Upper lobe of left lung (tissue), 6 donors: ENCODE measurements around the gene TECPR1. TPM values are rescaled to one million over a fixed set of nuclear protein-coding genes. Genes with fewer than 3 reads are reported as not detected.

Source experiments
- ATAC-seq, 2 donors: fragments of 200-7000 bp; cut with Tn5 transposase; one replicate each; pipeline ENCODE4 v1.9.1; 2022; ENCODE audit warnings: mild to moderate bottlenecking in 2 of 2, moderate library complexity in 2 of 2; ENCODE audit not compliant: low FRiP score in 2 of 2
- DNase-seq, 2 donors: peaks; one replicate each; pipeline ENCODE4 v3.0.0-alpha.2; 2019 to 2020
- H3K27ac ChIP-seq, 4 donors: fragments of 200-600 bp; sonication (generic); one replicate each; pipeline ENCODE4 v1.5.1; 2016 to 2019
- H3K27me3 ChIP-seq, 4 donors: fragments of 200-600 bp; sonication (generic); one replicate each; pipeline ENCODE4 v1.5.1; 2017 to 2019
- H3K36me3 ChIP-seq, 4 donors: fragments of 200-600 bp; sonication (generic); one replicate each; pipeline ENCODE4 v1.5.1; 2016 to 2019
- H3K4me1 ChIP-seq, 4 donors: fragments of 200-600 bp; sonication (generic); one replicate each; pipeline ENCODE4 v1.5.1; 2018 to 2019
- H3K4me3 ChIP-seq, 4 donors: fragments of 200-600 bp; sonication (generic); one replicate each; pipeline ENCODE4 v1.5.1; 2017 to 2019; ENCODE audit warnings: mild to moderate bottlenecking in 2 of 4, moderate library complexity in 1 of 4
- H3K9me3 ChIP-seq, 4 donors: fragments of 200-600 bp; sonication (generic); one replicate each; pipeline ENCODE4 v1.5.1; 2018 to 2019
- CTCF ChIP-seq, 6 experiments: fragments of 450-650 bp in 4 of 6; fragments of 200-600 bp in 2 of 6; sonication (generic) in 2 of 6; IDR thresholded peaks; one replicate each; pipeline ENCODE4 v1.5.1; 2016 to 2019; ENCODE audit warnings: antibody characterized with exemption in 6 of 6
- EP300 ChIP-seq, 4 donors: sonication (generic); formaldehyde crosslinking; IDR thresholded peaks; one replicate each; pipeline ENCODE4 v1.5.1; 2017; ENCODE audit warnings: antibody characterized with exemption in 4 of 4, control low read depth in 2 of 4
- POLR2A ChIP-seq, 4 donors: fragments of 450-650 bp; IDR thresholded peaks; one replicate each; pipeline ENCODE4 v1.5.1; 2016 to 2017; ENCODE audit warnings: antibody characterized with exemption in 4 of 4, mild to moderate bottlenecking in 2 of 4
- POLR2AphosphoS5 ChIP-seq, 2 donors: sonication (generic); formaldehyde crosslinking; IDR thresholded peaks; one replicate each; pipeline ENCODE4 v1.5.1; 2017; ENCODE audit warnings: antibody characterized with exemption in 2 of 2
- WGBS, 2 donors: methylation state at CpG; one replicate each; pipeline ENCODE4 v1.1.5; 2017 to 2018; 5-methylcytosine and 5-hydroxymethylcytosine counted together
- total RNA-seq, 6 donors: library from RNA; depleted of rRNA in 4 of 6; stranded (reverse); fragments of >200 nt in 4 of 6; gene quantifications; one replicate each; pipeline versions ENCODE4 v1.1.0 to v1.2.1, GENCODE V29; 2016 to 2021
- donor health status: DM: no; HTN: no; CAD: no; lungs with moderate emphysema.
- donor health status: DM: no; HTN: yes; CAD: no; lungs with severe emphysema.

TECPR1 gene
- total RNA-seq, 6 donors from 2014 or later, result 16.6 to 101 (median 55.0) TPM

DNA sequence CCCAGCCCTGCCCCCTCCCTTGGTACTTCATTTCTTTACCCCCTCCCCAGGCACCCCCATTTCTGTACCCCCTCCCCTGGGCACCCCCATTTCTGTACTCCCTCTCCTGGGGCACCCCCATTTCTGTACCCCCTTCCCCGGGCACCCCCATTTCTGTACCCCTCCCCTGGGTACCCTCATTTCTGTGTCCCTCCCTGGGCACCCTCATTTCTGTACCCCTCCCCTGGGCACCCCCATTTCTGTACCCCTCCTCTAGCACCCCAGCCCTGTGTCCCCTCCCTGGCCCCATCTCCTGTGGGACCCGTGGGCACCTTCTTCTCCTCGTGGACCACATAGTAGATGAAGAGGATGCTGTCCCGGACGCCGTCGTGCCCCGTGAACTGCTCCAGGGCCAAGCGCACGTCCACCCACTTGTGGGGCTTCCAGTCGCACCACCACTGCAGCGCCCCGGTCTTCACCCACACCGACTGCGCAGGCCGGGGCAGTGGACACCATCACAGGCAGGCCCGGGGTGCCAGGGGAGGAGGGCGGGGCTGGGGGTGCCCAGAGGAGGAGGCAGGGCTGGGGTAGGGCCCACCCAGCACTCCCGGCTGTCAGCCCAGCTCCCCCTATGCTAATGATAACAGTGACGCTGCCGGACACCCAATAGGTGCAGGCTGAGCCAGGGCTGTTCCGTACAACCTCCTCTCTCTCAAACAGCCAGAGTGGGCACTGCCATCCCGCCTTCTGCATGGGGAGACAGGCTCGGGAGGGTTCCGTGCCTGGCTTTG lies 20.4 kb downstream of the TECPR1 start:
- Histone ChIP-seq H3K27ac (no peak overlapping the region), H3K36me3 (peaks cover 3 to 86% (median 61%) of the 10 kb centered on the region in 4 donors), H3K4me1 (no peaks in the 10 kb centered on the region), H3K4me3 (no peak overlapping the region), H3K27me3 (no peaks in the 10 kb centered on the region), H3K9me3 (no peaks in the 10 kb centered on the region)
- 89 to 96% methylated on average over 5 to 19 of the region's 25 CpGs for WGBS, 2 donors
- no peak for TF ChIP-seq EP300 (IDR thresholded peaks at IDR 0.05)
- no peak for ATAC-seq
- DNase-seq, result peak in 1 of 2 donors; percentile 74

DNA sequence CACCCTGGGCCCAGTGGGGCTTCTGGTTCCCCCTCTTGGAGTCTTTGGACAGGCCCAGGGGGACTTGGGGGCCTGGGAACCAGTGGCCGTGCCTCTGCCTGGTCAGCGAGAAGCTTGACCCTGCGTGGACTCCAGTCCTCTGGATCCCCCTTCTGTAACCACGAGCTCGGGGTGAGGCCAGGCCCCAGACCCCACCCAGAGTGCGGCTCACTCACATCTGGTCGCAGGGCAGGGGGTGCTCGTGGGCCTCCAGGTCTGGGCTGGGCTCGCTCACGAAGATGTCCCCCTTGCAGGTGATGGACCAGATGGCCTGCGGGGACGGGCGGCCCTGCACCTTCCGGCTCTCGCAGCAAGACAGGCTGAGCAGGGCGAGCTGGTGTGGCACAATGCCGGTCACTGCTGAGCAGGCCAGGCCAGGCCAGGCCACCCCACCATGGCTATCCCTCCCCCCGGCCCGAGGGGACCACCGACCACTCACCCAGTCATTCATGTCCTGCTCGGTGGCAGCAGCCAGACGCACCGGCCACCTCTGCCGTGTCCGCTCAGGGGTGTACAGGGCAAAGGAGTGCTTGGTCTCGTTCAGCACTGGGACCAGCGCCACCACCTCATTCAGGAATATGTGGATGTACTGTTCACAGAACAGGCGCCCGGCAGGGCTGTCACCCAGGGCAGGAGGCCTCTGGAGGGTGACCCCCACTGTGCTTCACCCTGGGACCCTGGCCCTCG lies 21.1 kb downstream of the TECPR1 start:
- no peaks in the 10 kb centered on the region for H3K9me3 ChIP-seq
- TF ChIP-seq CTCF (IDR thresholded peaks at IDR 0.05) (no peak), POLR2AphosphoS5 (IDR thresholded peaks at IDR 0.05) (no peak)
- H3K36me3 ChIP-seq, result peaks cover 3 to 86% (median 61%) of the 10 kb centered on the region in 4 donors
- H3K4me3 ChIP-seq, result no peak overlapping the region
- no peak for ATAC-seq
- H3K27me3 ChIP-seq, result no peaks in the 10 kb centered on the region
- 94 to 96% methylated on average over 7 to 15 of the region's 30 CpGs for WGBS, 2 donors
- H3K4me1 ChIP-seq, result no peaks in the 10 kb centered on the region
- DNase-seq, result peak in 1 of 2 donors; percentile 79
- no peak overlapping the region for H3K27ac ChIP-seq

DNA sequence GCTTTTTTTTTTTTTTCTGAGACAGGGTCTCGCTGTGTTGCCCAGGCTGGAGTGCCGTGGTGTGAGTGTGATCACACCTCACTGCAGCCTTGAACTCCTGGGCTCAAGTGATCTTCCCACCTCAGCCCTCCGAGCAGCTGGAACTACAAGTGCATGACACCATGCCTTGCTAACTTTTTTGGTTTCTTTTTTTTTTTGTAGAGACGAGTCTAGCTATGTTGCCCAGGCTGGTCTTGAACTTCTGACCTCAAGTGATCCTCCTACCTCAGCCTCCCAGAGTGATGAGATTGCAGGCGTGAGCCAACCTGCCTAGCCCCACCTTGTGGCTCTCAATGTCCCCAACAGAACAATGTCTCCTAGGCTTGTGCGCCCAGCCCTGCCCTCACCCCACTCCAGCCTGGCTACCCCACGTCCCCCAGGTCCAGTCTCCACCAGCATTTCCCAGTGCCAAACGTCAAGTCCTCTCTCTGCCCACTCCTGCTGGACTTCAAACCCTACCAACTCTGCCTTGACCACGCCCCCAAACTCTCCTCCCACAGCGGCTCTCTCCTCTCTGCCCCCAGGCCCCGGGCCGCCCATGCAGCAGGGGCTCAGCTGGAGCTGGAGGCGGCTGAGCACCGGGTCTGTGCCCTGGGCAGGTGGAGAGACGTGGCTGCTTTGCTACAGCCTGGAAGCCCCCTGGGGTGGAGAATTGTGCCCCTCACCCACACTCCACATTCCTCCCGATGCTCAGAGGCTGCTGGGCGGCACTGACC lies 21.9 kb downstream of the TECPR1 start:
- Histone ChIP-seq H3K36me3 (peaks cover 3 to 91% (median 64%) of the 10 kb centered on the region in 4 donors), H3K4me1 (no peaks in the 10 kb centered on the region), H3K9me3 (no peaks in the 10 kb centered on the region), H3K27ac (no peak overlapping the region), H3K4me3 (no peak overlapping the region), H3K27me3 (no peaks in the 10 kb centered on the region)
- TF ChIP-seq EP300 (IDR thresholded peaks at IDR 0.05) (no peak), POLR2A (IDR thresholded peaks at IDR 0.05) (no peak), CTCF (IDR thresholded peaks at IDR 0.05) (no peak), POLR2AphosphoS5 (IDR thresholded peaks at IDR 0.05) (no peak)
- ATAC-seq (no peak), DNase-seq (peak in 1 of 2 donors; percentile 59)
- WGBS, 2 donors, result 92% methylated on average over 12 to 17 of the region's 17 CpGs

GRCh38 chr7:98229441-98229840 lies 22.6 kb downstream of the TECPR1 start:
- no peaks in the 10 kb centered on the region for H3K27me3 ChIP-seq
- no peak overlapping the region for H3K4me3 ChIP-seq
- H3K9me3 ChIP-seq, result no peaks in the 10 kb centered on the region
- TF ChIP-seq EP300 (IDR thresholded peaks at IDR 0.05), result no peak
- no peak for TF ChIP-seq POLR2A (IDR thresholded peaks at IDR 0.05)
- TF ChIP-seq POLR2AphosphoS5 (IDR thresholded peaks at IDR 0.05), result no peak
- TF ChIP-seq CTCF (IDR thresholded peaks at IDR 0.05), result no peak
- ATAC-seq (no peak), DNase-seq (peak in 1 of 2 donors; percentile 64)
- H3K4me1 ChIP-seq, result no peaks in the 10 kb centered on the region
- H3K27ac ChIP-seq, result no peak overlapping the region
- 87 to 89% methylated on average over 9 to 11 of the region's 11 CpGs for WGBS, 2 donors
- H3K36me3 ChIP-seq, result peaks cover 3 to 94% (median 66%) of the 10 kb centered on the region in 4 donors

GRCh38 chr7:98228801-98229200 lies 23.2 kb downstream of the TECPR1 start:
- H3K36me3 ChIP-seq, result peaks cover 3 to 94% (median 66%) of the 10 kb centered on the region in 4 donors
- no peaks in the 10 kb centered on the region for H3K27me3 ChIP-seq
- 91 to 94% methylated on average over 14 to 16 of the region's 16 CpGs for WGBS, 2 donors
- TF ChIP-seq EP300 (IDR thresholded peaks at IDR 0.05) (no peak), CTCF (IDR thresholded peaks at IDR 0.05) (no peak), POLR2AphosphoS5 (IDR thresholded peaks at IDR 0.05) (no peak), POLR2A (IDR thresholded peaks at IDR 0.05) (no peak)
- H3K27ac ChIP-seq, result no peak overlapping the region
- H3K4me1 ChIP-seq, result no peaks in the 10 kb centered on the region
- ATAC-seq (no peak), DNase-seq (peak in 1 of 2 donors; percentile 46)
- H3K9me3 ChIP-seq, result no peaks in the 10 kb centered on the region
- H3K4me3 ChIP-seq, result no peak overlapping the region
